ENCODE measurements around the gene MORN1. TPM values are rescaled to one million over a fixed set of nuclear protein-coding genes. Genes with fewer than 3 reads are reported as not detected.
A peak's percentile ranks its signal among the peaks of the same experiment; 100 is the strongest.

The MORN1 gene
- total and polyA plus RNA-seq, 8 donors = 2.6 to 18.1 (median 5.7) TPM

DNA sequence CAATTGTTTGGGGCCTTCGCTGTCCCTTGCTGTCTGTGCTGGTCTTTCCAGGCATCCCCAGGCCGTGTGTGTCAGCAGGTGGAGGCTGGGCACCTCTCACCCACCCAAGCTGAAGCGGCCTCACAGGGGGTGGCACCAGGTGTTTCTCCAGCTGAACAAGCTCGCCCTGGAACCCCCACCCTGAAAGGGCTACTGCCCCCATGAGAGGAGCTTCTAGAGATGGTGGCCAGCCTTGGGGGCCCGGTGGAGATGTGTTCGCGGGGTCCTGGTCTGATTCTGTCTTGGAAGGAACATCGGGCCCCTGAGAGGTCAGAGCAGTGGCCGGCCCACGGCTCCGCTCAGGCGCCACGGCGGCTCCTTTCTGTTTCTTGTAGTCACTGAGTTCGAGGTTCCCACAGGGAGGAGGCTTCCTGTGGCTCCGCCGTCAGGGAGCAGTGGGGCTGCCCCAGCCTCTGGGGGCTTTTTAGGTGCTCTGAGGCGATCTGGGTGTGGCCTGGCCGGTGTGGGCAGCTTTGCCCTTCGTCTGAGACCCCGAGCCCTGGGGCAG lies 116.4 kb downstream of the MORN1 start:
- Histone ChIP-seq H3K4me3 (no peak overlapping the region), H3K27ac (peak overlapping the region; percentile 34 to 75 (median 63)), H3K27me3 (no peaks in the 10 kb centered on the region), H3K9me3 (no peaks in the 10 kb centered on the region), H3K36me3 (peaks cover 0 to 5% (median 2%) of the 10 kb centered on the region in 4 donors), H3K4me1 (peaks cover 94 to 100% (median 99%) of the 10 kb centered on the region in 4 donors)
- 67 to 80% (median 76%) methylated on average over 9 to 21 of the region's 21 CpGs for WGBS, 5 donors
- intact Hi-C loops (cut with DNase I; ENCODE audit: low total_unique reads) = no loop called here
- TF ChIP-seq EP300 (IDR thresholded peaks at IDR 0.05) (no peak), POLR2AphosphoS5 (IDR thresholded peaks at IDR 0.05) (no peak), POLR2A (IDR thresholded peaks at IDR 0.05) (no peak)
- TF ChIP-seq, protein P1, sequence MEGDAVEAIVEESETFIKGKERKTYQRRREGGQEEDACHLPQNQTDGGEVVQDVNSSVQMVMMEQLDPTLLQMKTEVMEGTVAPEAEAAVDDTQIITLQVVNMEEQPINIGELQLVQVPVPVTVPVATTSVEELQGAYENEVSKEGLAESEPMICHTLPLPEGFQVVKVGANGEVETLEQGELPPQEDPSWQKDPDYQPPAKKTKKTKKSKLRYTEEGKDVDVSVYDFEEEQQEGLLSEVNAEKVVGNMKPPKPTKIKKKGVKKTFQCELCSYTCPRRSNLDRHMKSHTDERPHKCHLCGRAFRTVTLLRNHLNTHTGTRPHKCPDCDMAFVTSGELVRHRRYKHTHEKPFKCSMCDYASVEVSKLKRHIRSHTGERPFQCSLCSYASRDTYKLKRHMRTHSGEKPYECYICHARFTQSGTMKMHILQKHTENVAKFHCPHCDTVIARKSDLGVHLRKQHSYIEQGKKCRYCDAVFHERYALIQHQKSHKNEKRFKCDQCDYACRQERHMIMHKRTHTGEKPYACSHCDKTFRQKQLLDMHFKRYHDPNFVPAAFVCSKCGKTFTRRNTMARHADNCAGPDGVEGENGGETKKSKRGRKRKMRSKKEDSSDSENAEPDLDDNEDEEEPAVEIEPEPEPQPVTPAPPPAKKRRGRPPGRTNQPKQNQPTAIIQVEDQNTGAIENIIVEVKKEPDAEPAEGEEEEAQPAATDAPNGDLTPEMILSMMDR (IDR thresholded peaks at IDR 0.05) = no peak
- DNase-seq = no peak

DNA sequence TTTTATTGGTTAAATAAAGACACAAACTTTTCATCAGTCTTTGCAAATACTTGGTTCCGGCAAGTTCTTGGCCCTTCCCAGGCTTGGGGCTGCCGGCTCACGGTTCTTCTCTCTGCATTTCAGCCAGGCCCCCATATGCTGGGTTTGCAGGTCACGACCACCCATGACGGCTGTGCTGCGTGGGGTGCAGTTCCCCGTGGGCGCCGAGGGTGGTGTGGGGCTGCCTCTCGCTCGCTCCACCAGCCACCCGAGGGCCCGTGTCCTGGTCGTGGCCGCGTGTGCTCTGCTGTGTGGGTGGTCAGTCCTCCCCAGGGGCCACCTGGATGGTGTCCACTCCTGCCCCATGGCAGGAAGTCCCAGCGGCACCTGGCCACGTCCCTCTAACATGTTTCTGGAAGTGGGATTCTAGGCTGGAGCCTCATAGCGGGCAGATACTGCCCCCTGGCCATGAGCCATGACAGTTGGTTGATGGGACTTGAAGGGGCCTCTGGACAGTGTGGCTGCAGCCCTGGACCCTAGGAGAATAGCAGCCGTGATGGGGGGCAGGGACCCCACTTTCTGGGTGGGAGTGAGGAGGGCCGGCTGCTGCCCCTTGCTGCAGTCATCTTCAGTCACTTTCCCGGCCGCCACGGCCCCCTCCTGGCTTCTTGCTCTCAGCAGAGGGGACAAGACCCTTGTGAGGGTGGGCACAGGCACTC lies 117.0 kb downstream of the MORN1 start:
- peak overlapping the region in 4 of 5 donors; percentile 59 to 75 (median 68) for H3K27ac ChIP-seq
- peaks cover 0 to 5% (median 2%) of the 10 kb centered on the region in 4 donors for H3K36me3 ChIP-seq
- no peak for DNase-seq
- 47 to 76% (median 71%) methylated on average over 14 to 24 of the region's 24 CpGs for WGBS, 5 donors
- H3K4me1 ChIP-seq = peaks cover 90 to 100% (median 99%) of the 10 kb centered on the region in 4 donors
- peak overlapping the region in 2 of 4 donors; percentile 4 to 24 for H3K4me3 ChIP-seq
- intact Hi-C loops (cut with DNase I; ENCODE audit: low total_unique reads) = no loop called here
- H3K27me3 ChIP-seq = no peaks in the 10 kb centered on the region
- no peak for TF ChIP-seq POLR2A (IDR thresholded peaks at IDR 0.05)
- no peak for TF ChIP-seq EP300 (IDR thresholded peaks at IDR 0.05)
- no peaks in the 10 kb centered on the region for H3K9me3 ChIP-seq

DNA sequence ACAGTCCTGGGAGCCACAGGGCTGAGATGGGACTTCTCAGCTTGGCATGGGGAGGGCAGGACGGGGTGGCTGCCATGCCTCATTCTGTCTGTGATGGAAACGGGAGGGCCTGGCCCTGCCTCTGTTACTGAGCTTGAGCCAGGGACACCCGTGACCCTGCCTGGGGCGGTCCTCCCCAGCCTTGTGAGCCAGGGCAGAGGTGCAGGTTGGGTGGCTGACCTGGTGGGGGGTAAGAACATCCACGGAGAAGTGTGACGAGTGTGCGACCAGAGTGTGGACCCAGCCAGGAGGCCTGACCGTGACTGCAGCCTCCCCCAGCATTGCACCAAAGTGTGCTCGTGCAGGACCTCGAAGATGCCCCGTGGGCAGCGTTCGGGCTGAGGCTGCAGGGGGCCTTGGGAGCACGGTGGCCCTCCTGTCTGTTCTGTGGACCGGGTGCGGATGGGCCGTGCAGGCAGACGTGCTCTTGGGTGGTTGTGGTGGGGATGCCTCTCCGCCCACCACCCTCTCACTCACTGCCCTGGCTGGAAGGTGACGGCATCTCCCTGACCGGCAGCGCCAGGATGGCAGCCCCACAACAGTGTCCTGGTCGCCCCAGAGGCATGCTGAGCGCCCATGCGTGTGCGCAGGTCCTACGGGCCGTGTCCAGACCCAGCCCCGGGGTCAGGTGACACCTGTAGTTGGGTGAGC lies 117.8 kb downstream of the MORN1 start:
- H3K27ac ChIP-seq = peak overlapping the region in 3 of 5 donors; percentile 59 to 75 (median 72)
- peaks cover 0 to 5% (median 2%) of the 10 kb centered on the region in 4 donors for H3K36me3 ChIP-seq
- intact Hi-C loops (cut with DNase I; ENCODE audit: low total_unique reads) = no loop called here
- WGBS, 5 donors = 73 to 88% (median 84%) methylated on average over 14 to 29 of the region's 29 CpGs
- TF ChIP-seq POLR2AphosphoS5 (IDR thresholded peaks at IDR 0.05) (no peak), POLR2A (IDR thresholded peaks at IDR 0.05) (no peak), EP300 (IDR thresholded peaks at IDR 0.05) (no peak)
- TF ChIP-seq, protein P1 (IDR thresholded peaks at IDR 0.05) = no peak
- no peak for DNase-seq
- no peaks in the 10 kb centered on the region for H3K27me3 ChIP-seq
- no peaks in the 10 kb centered on the region for H3K9me3 ChIP-seq
- H3K4me1 ChIP-seq = peaks cover 91 to 100% (median 98%) of the 10 kb centered on the region in 4 donors
- H3K4me3 ChIP-seq = peak overlapping the region in 2 of 4 donors; percentile 4 to 24

DNA sequence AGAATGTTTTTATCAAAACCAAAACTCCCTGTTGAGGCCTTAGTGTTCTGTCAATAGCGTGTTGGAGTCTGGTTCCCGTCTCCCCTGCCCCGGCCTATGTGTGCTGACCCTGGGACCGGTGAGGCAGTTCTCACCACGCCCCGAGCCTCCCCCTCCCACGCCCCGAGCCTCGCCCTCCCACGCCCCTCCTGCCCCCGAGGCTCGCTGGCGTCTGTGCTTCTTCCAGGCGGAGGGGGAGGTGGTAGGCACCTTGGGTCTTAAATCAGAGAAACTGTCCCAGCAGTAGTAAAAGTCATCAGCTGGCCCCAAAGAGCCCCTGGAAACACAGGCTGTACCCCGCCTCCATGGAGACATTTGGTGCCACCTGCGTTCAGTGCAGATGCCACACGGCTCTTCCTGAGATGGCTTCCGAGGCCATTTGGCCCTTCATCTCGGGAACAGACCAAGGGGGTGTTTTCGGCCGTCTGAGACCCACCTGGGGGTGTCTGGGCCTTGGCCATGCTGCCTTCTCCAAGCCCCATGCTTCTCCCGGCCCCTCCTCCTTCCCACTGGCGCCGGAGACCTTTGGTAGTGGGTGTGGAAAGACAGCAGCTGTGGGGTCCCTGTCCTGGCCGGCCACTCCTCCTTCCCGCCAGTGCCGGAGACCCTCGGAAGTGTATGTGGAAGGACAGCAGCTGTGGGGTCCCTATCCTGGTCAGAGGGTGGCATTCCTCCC lies 118.5 kb downstream of the MORN1 start:
- H3K9me3 ChIP-seq = no peaks in the 10 kb centered on the region
- H3K27ac ChIP-seq = peak overlapping the region in 3 of 5 donors; percentile 0 to 75 (median 72)
- DNase-seq = no peak
- peaks cover 91 to 100% (median 98%) of the 10 kb centered on the region in 4 donors for H3K4me1 ChIP-seq
- H3K27me3 ChIP-seq = no peaks in the 10 kb centered on the region
- no peak for TF ChIP-seq EP300 (IDR thresholded peaks at IDR 0.05)
- no peak for TF ChIP-seq POLR2AphosphoS5 (IDR thresholded peaks at IDR 0.05)
- TF ChIP-seq, protein P1 (IDR thresholded peaks at IDR 0.05) = no peak
- TF ChIP-seq POLR2A (IDR thresholded peaks at IDR 0.05) = no peak
- 57 to 73% (median 63%) methylated on average over 27 to 28 of the region's 28 CpGs for WGBS, 5 donors
- no peak overlapping the region for H3K4me3 ChIP-seq
- H3K36me3 ChIP-seq = peaks cover 0 to 5% (median under 1%) of the 10 kb centered on the region in 4 donors
- intact Hi-C loops (cut with DNase I; ENCODE audit: low total_unique reads) = no loop called here
